Skeletal muscle cell (primary cell): Measurements from ENCODE around the gene DCTN3.
A peak's percentile ranks its signal among the peaks of the same experiment; 100 is the strongest.

Source experiments
- DNase-seq: peaks from one replicate; pipeline ENCODE4 v3.0.0-alpha.2; 2010; ENCODE audit warnings: low read depth
- H3K4me3 ChIP-seq: 2 replicates; pipeline ENCODE4 v1.5.1; 2011; ENCODE audit warnings: low read depth, mild to moderate bottlenecking, control low read depth, low read length, moderate library complexity

Gene DCTN3

GRCh38 chr9:34578241-34579103 lies 41.8 kb downstream of the DCTN3 start:
- H3K4me3 ChIP-seq = peak overlapping the region; percentile 27
- DNase-seq = peak; percentile 24

- H3K4me3 ChIP-seq = peak overlapping the region; percentile 27
- no peak for DNase-seq
These were observed 42.7 kb downstream of the DCTN3 start for GRCh38 chr9:34577400-34578240.

GRCh38 chr9:34576597-34577399 lies 43.5 kb downstream of the DCTN3 start:
- no peak overlapping the region for H3K4me3 ChIP-seq
- no peak for DNase-seq

GRCh38 chr9:34575862-34576596 lies 44.3 kb downstream of the DCTN3 start:
- DNase-seq = no peak
- H3K4me3 ChIP-seq = no peak overlapping the region

- no peak overlapping the region for H3K4me3 ChIP-seq
- DNase-seq = no peak
These were observed 45.1 kb downstream of the DCTN3 start for GRCh38 chr9:34575241-34575640.

GRCh38 chr9:34574571-34574970 lies 45.7 kb downstream of the DCTN3 start:
- no peak overlapping the region for H3K4me3 ChIP-seq
- DNase-seq = no peak

GRCh38 chr9:34573599-34574325 lies 46.5 kb downstream of the DCTN3 start:
- no peak for DNase-seq

GRCh38 chr9:34572628-34573027 lies 47.7 kb downstream of the DCTN3 start:
- DNase-seq = no peak
- no peak overlapping the region for H3K4me3 ChIP-seq

More at GRCh38 chr9:34573599-34574325, 46.5 kb downstream of the DCTN3 start:
- H3K4me3 ChIP-seq = no peak overlapping the region

GRCh38 chr9:34572092-34572491 lies 48.2 kb downstream of the DCTN3 start:
- no peak overlapping the region for H3K4me3 ChIP-seq
- DNase-seq = no peak

- DNase-seq = no peak
- no peak overlapping the region for H3K4me3 ChIP-seq
These were observed 48.8 kb downstream of the DCTN3 start for GRCh38 chr9:34571481-34571810.

GRCh38 chr9:34570809-34571480 lies 49.4 kb downstream of the DCTN3 start:
- DNase-seq = no peak
- H3K4me3 ChIP-seq = no peak overlapping the region

GRCh38 chr9:34570376-34570775 lies 49.9 kb downstream of the DCTN3 start:
- no peak overlapping the region for H3K4me3 ChIP-seq
- DNase-seq = no peak

- DNase-seq = no peak
- no peak overlapping the region for H3K4me3 ChIP-seq
These were observed 51.5 kb downstream of the DCTN3 start for GRCh38 chr9:34568774-34569173.

GRCh38 chr9:34568133-34568532 lies 52.2 kb downstream of the DCTN3 start:
- H3K4me3 ChIP-seq = no peak overlapping the region
- DNase-seq = no peak

GRCh38 chr9:34566972-34567371 lies 53.3 kb downstream of the DCTN3 start:
- no peak for DNase-seq
- H3K4me3 ChIP-seq = no peak overlapping the region

- no peak for DNase-seq
- no peak overlapping the region for H3K4me3 ChIP-seq
These were observed 54.0 kb downstream of the DCTN3 start for GRCh38 chr9:34566322-34566721.

GRCh38 chr9:34565856-34566255 lies 54.4 kb downstream of the DCTN3 start:
- H3K4me3 ChIP-seq = no peak overlapping the region
- DNase-seq = no peak

GRCh38 chr9:34564617-34565016 lies 55.7 kb downstream of the DCTN3 start:
- no peak overlapping the region for H3K4me3 ChIP-seq

More at GRCh38 chr9:34564617-34565016, 55.7 kb downstream of the DCTN3 start:
- no peak for DNase-seq
